HCT116 (cell line): ENCODE results near the gene STAM2. TPM values are rescaled to one million over a fixed set of nuclear protein-coding genes. Genes with fewer than 3 reads are reported as not detected.
A peak's percentile ranks its signal among the peaks of the same experiment; 100 is the strongest.
"Not testable (repeated sequence)": the region's sequence is repeated elsewhere in the genome, so short reads cannot be mapped to it uniquely, and the experiment has no call there.

Experiments
- ATAC-seq: fragments of 200-7000 bp; cut with Tn5 transposase; 2 replicates; pipeline ENCODE4 v1.9.1; 2020; ENCODE audit warnings: mild to moderate bottlenecking, moderate library complexity
- BruUV-seq: library from RNA; stranded (reverse); fragments of 400-500 nt; replicated peaks from 2 replicates; lab custom pipeline; 2021; lab: Mats Ljungman, UMichigan
- CTCF ChIA-PET: fragments of 300-600 bp; sonication (Branson Sonifier 250); formaldehyde crosslinking; loops from one replicate; lab custom pipeline; 2021; ENCODE audit warnings: antibody characterized with exemption; lab: Charles Lee
- POLR2A ChIA-PET: fragments of 300-600, 350-600 bp; sonication (Branson Sonifier 250); formaldehyde crosslinking; loops from one replicate; lab custom pipeline; 2021; ENCODE audit warnings: antibody characterized with exemption; lab: Charles Lee
- RAD21 ChIA-PET, 2 experiments: fragments of 300-600 bp; sonication (Branson Sonifier 250); formaldehyde crosslinking; loops; one replicate each; lab custom pipeline; 2023; ENCODE audit warnings: low total read pairs in 2 of 2; ENCODE audit not compliant: uncharacterized antibody in 2 of 2, unreplicated experiment in 2 of 2, low non-redundant PET in 1 of 2; lab: Charles Lee
- DNase-seq: peaks from one replicate; pipeline ENCODE4 v3.0.0-alpha.2; 2010; ENCODE audit warnings: low read depth, low spot score
- H2AFZ ChIP-seq: fragments of 200-600 bp; shearing (Covaris generic), sonication (generic); 2 replicates; pipeline ENCODE4 v1.6.1; 2017; ENCODE audit warnings: low read depth, mixed run types, mixed read lengths, antibody characterized with exemption, low read length; ENCODE audit not compliant: poor library complexity, severe bottlenecking
- H3K27ac ChIP-seq: 2 replicates; pipeline ENCODE4 v1.5.1; 2012; ENCODE audit warnings: low read depth, low read length
- H3K27me3 ChIP-seq: fragments of 200-600 bp; sonication (generic); 2 replicates; pipeline ENCODE4 v1.6.1; 2016; ENCODE audit warnings: mixed run types, low read length, mixed read lengths; ENCODE audit not compliant: insufficient read depth
- H3K36me3 ChIP-seq, 2 experiments: fragments of 200-500 bp in 1 of 2; fragments of 200-600 bp in 1 of 2; sonication (Bioruptor generic) in 1 of 2; sonication (generic) in 1 of 2; 2 replicates each; pipeline versions ENCODE4 v1.5.1 to v1.6.1; 2014 to 2016; ENCODE audit warnings: low read length in 2 of 2, inconsistent platforms in 1 of 2, mixed read lengths in 1 of 2, mixed run types in 1 of 2; ENCODE audit not compliant: insufficient read depth in 2 of 2, control insufficient read depth in 1 of 2
- H3K4me1 ChIP-seq, 2 experiments: fragments of 200-600 bp in 1 of 2; sonication (generic) in 1 of 2; 2 replicates each; pipeline versions ENCODE4 v1.5.1 to v1.6.1; 2012 to 2017; ENCODE audit warnings: low read length in 2 of 2, inconsistent platforms in 1 of 2, mild to moderate bottlenecking in 1 of 2, mixed read lengths in 1 of 2, mixed run types in 1 of 2, moderate library complexity in 1 of 2; ENCODE audit not compliant: insufficient read depth in 2 of 2, control insufficient read depth in 1 of 2
- H3K4me2 ChIP-seq: fragments of 200-600 bp; sonication (generic); 2 replicates; pipeline ENCODE4 v1.6.1; 2017; ENCODE audit warnings: mixed run types, low read length, mixed read lengths
- H3K4me3 ChIP-seq, 2 experiments: fragments of 200-600 bp in 1 of 2; sonication (generic) in 1 of 2; replicated peaks in 1 of 2; 2 replicates each; pipeline ENCODE4 v1.5.1; 2011 to 2016; ENCODE audit warnings: low read length in 2 of 2, control low read depth in 1 of 2, low read depth in 1 of 2, mild to moderate bottlenecking in 1 of 2, mixed read lengths in 1 of 2, mixed run types in 1 of 2
- H3K79me2 ChIP-seq: fragments of 200-600 bp; sonication (generic); 2 replicates; pipeline ENCODE4 v1.6.1; 2017; ENCODE audit warnings: mild to moderate bottlenecking, mixed run types, low read length, moderate library complexity, mixed read lengths; ENCODE audit not compliant: insufficient read depth
- H3K9ac ChIP-seq: fragments of 200-600 bp; sonication (generic); 2 replicates; pipeline ENCODE4 v1.6.1; 2016; ENCODE audit warnings: low read length, mixed read lengths
- H3K9me2 ChIP-seq: fragments of 200-600 bp; sonication (generic), shearing (Covaris generic); 2 replicates; pipeline ENCODE4 v1.6.1; 2017; ENCODE audit warnings: mixed run types, mild to moderate bottlenecking, moderate library complexity; ENCODE audit not compliant: insufficient read depth
- H3K9me3 ChIP-seq, 2 experiments: fragments of 200-500 bp in 1 of 2; fragments of 200-600 bp in 1 of 2; sonication (Bioruptor generic) in 1 of 2; sonication (generic) in 1 of 2; 2 replicates each; pipeline ENCODE4 v1.6.1; 2014 to 2017; ENCODE audit warnings: low read length in 2 of 2, mixed read lengths in 2 of 2, inconsistent platforms in 1 of 2, low read depth in 1 of 2, mild to moderate bottlenecking in 1 of 2, mixed run types in 1 of 2, moderate library complexity in 1 of 2; ENCODE audit not compliant: control insufficient read depth in 1 of 2, insufficient read depth in 1 of 2
- H4K20me1 ChIP-seq: fragments of 200-600 bp; sonication (generic), shearing (Covaris generic); 2 replicates; pipeline ENCODE4 v1.6.1; 2017; ENCODE audit warnings: mixed run types, mild to moderate bottlenecking, moderate library complexity; ENCODE audit not compliant: insufficient read depth
- CEBPB ChIP-seq: IDR thresholded peaks from 2 replicates; pipeline ENCODE4 v1.6.1; 2012; ENCODE audit warnings: low read depth
- EZH2phosphoT487 ChIP-seq: fragments of 200-600 bp; IDR thresholded peaks from 2 replicates; pipeline ENCODE4 v1.6.1; 2018; ENCODE audit warnings: antibody characterized with exemption, borderline replicate concordance
- RAD21 ChIP-seq: IDR thresholded peaks from 2 replicates; pipeline ENCODE4 v1.6.1; 2012; ENCODE audit warnings: low read depth, mild to moderate bottlenecking
- intact Hi-C: fragments of 100-400 bp; cut with micrococcal nuclease; formaldehyde crosslinking; loops from 2 replicates; pipeline ENCODE4 v1.10.0; 2022
- total RNA-seq: library from RNA; stranded (reverse); gene quantifications from one replicate; pipeline ENCODE4 v1.2.1, GENCODE V29; 2021; ENCODE audit not compliant: unreplicated experiment
- TF ChIP-seq, protein P1 (sequence below): IDR thresholded peaks from 2 replicates; pipeline ENCODE4 v1.6.1; 2012

The STAM2 gene
- total RNA-seq, 1 experiment from 2014 or later: 19.2 TPM

DNA sequence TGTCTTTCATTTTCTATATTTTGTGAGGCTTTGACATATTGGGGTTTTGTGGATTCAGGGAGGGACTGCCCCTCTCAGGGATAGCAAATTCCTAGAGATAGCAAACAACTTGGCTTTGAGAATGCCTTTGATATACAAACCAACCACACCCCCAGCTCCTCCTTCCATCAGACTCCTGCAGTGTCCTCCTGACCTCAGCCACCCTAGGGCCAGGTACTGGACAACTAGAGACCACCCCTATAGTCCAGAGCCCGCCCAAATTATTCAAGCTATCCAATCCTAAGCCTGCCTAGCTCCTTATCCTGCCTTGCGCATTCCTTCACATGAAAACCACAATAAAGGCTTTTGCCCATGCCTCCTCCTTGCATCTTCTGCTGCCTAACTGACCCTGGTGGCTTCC is 22.9 kb upstream of the STAM2 start:
- DNase-seq: no peak
- ChIA-PET RAD21 (no interaction called here), POLR2A (no interaction called here), CTCF (no interaction called here)
- BruUV-seq: no TSS peak
- H4K20me1 ChIP-seq: no peaks in the 10 kb centered on the region
- H3K4me2 ChIP-seq: no peak overlapping the region
- H3K27me3 ChIP-seq: no peaks in the 10 kb centered on the region
- no peak overlapping the region for H3K9ac ChIP-seq
- no peak for TF ChIP-seq CEBPB
- TF ChIP-seq EZH2phosphoT487: no peak
- TF ChIP-seq RAD21: no peak
- TF ChIP-seq, protein P1, sequence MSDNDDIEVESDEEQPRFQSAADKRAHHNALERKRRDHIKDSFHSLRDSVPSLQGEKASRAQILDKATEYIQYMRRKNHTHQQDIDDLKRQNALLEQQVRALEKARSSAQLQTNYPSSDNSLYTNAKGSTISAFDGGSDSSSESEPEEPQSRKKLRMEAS: no peak
- TF ChIP-seq, all 23 proteins: peak for 0
- H3K79me2 ChIP-seq: no peaks in the 10 kb centered on the region
- H3K27ac ChIP-seq: no peak overlapping the region
- intact Hi-C loops: no loop called here
- H3K36me3 ChIP-seq: no peaks in the 10 kb centered on the region
- no peak overlapping the region for H3K4me3 ChIP-seq
- no peaks in the 10 kb centered on the region for H3K9me2 ChIP-seq
- no peak for ATAC-seq
- H3K4me1 ChIP-seq: peaks cover 12 to 27% of the 10 kb centered on the region in 2 experiments; a peak in 3 of 4 replicates
- peak overlapping the region; percentile 19 for H2AFZ ChIP-seq
- H3K9me3 ChIP-seq: no peaks in the 10 kb centered on the region

DNA sequence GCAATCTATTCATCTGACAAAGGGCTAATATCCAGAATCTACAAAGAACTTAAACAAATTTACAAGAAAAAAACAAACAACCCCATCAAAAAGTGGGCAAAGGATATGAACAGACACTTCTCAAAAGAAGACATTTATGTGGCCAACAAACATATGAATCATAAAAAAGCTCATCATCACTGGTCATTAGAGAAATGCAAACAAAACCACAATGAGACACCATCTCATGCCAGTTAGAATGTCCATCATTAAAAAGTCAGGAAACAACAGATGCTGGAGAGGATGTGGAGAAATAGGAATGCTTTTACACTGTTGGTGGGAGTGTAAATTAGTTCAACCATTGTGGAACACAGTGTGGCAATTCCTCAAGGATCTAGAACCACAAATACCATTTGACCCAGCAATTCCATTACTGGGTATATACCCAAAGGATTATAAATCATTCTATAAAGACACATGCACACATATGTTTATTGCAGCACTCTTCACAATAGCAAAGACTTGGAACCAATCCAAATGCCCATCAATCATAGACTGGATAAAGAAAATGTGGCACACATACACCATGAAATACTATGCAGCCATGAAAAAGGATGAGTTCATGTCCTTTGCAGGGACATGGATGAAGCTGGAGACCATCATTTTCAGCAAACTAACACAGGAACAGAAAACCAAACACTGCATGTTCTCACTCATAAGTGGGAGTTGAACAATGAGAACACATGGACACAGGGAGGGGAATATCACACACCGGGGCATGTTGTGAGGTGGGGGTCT is 22.1 kb upstream of the STAM2 start:
- H3K36me3 ChIP-seq, H3K27me3 ChIP-seq, H3K27ac ChIP-seq, DNase-seq, BruUV-seq, H3K9me3 ChIP-seq, H3K4me2 ChIP-seq, ATAC-seq, H3K9me2 ChIP-seq, RAD21 ChIA-PET, H3K4me3 ChIP-seq, H4K20me1 ChIP-seq, H3K9ac ChIP-seq, CTCF ChIA-PET, POLR2A ChIA-PET, H3K79me2 ChIP-seq, intact Hi-C loops, H2AFZ ChIP-seq: not testable (repeated sequence)
- H3K4me1 ChIP-seq: peaks cover 12 to 27% of the 10 kb centered on the region in 2 experiments; a peak in 3 of 4 replicates
